RWPE1 (cell line): ENCODE measurements around the gene PEAK1.

Experiments
- CTCF ChIA-PET: fragments of 350-600 bp; sonication (Branson Sonifier 250); formaldehyde crosslinking; extraction: SDS; loops from one replicate; lab custom pipeline; 2021; lab: Yijun Ruan, JAX
- POLR2A ChIA-PET: fragments of 400-600 bp; formaldehyde crosslinking; extraction: SDS; loops from one replicate; lab custom pipeline; 2020; ENCODE audit warnings: antibody characterized with exemption; ENCODE audit not compliant: low non-redundant PET; lab: Yijun Ruan, JAX
- DNase-seq: peaks from one replicate; pipeline ENCODE4 v3.0.0; 2012; ENCODE audit warnings: low spot score
- H3K27ac ChIP-seq: fragments of 450-650 bp; 2 replicates; pipeline ENCODE4 v1.5.1; 2017
- CTCF ChIP-seq: fragments of 450-650 bp; conservative IDR thresholded peaks from 2 replicates; pipeline ENCODE4 v1.5.1; 2017; ENCODE audit warnings: low read depth, mild to moderate bottlenecking

PEAK1 gene

GRCh38 chr15:77418391-77418965, 1.4 kb downstream of the PEAK1 start:
- TF ChIP-seq CTCF = no peak
- POLR2A ChIA-PET = no interaction called here
- H3K27ac ChIP-seq = no peak overlapping the region
- no peak for DNase-seq
- CTCF ChIA-PET = interaction anchor here (0.7 to 1.1 kb wide), 2 partner anchors 11 to 218 kb away, joined by 3 read pairs; no protein-coding TSS in a partner anchor

GRCh38 chr15:77417602-77418001, 2.3 kb downstream of the PEAK1 start:
- ChIA-PET CTCF (no interaction called here), POLR2A (no interaction called here)
- DNase-seq = no peak
- TF ChIP-seq CTCF = no peak
- H3K27ac ChIP-seq = no peak overlapping the region

- peak; percentile 46 for DNase-seq
- no peak overlapping the region for H3K27ac ChIP-seq
- TF ChIP-seq CTCF = no peak
- ChIA-PET CTCF (no interaction called here), POLR2A (no interaction called here)
Observed at GRCh38 chr15:77416954-77417353, 3.0 kb downstream of the PEAK1 start.

GRCh38 chr15:77416148-77416455, 3.8 kb downstream of the PEAK1 start:
- no peak overlapping the region for H3K27ac ChIP-seq
- no peak for TF ChIP-seq CTCF
- POLR2A ChIA-PET = no interaction called here
- CTCF ChIA-PET = no interaction called here
- DNase-seq = no peak

- CTCF ChIA-PET = no interaction called here
- no peak for TF ChIP-seq CTCF
- DNase-seq = no peak
- H3K27ac ChIP-seq = no peak overlapping the region
- POLR2A ChIA-PET = no interaction called here
Observed at GRCh38 chr15:77415450-77416147, 4.3 kb downstream of the PEAK1 start.

- no peak for TF ChIP-seq CTCF
- ChIA-PET CTCF (no interaction called here), POLR2A (no interaction called here)
- DNase-seq = no peak
- H3K27ac ChIP-seq = no peak overlapping the region
Observed at GRCh38 chr15:77414789-77415442, 5.0 kb downstream of the PEAK1 start.
